ENCODE results near the gene ARID1B.

DNA sequence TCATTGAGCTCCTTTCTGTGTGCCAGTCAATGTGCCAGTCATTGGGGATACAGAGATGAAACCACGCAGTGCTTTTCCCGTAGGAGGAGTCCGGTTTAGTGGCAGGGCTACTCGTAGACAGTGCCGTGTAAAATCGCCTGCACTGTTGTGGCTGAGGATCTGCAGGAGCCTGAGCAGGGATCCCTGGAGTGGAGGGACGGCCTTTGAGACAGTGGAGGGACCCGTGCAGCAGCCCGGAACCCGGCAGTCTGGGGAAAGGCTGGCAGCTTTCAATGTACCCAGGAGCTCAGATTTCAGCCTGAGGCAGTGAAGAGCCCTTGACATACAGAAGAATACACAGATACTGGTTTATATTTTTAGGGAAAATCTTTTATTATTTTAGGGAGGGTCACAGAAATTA, 203.3 kb downstream of the ARID1B start:
- TF ChIP-seq, protein P1, sequence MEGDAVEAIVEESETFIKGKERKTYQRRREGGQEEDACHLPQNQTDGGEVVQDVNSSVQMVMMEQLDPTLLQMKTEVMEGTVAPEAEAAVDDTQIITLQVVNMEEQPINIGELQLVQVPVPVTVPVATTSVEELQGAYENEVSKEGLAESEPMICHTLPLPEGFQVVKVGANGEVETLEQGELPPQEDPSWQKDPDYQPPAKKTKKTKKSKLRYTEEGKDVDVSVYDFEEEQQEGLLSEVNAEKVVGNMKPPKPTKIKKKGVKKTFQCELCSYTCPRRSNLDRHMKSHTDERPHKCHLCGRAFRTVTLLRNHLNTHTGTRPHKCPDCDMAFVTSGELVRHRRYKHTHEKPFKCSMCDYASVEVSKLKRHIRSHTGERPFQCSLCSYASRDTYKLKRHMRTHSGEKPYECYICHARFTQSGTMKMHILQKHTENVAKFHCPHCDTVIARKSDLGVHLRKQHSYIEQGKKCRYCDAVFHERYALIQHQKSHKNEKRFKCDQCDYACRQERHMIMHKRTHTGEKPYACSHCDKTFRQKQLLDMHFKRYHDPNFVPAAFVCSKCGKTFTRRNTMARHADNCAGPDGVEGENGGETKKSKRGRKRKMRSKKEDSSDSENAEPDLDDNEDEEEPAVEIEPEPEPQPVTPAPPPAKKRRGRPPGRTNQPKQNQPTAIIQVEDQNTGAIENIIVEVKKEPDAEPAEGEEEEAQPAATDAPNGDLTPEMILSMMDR (conservative IDR thresholded peaks at IDR 0.05): no peak
- no peak for TF ChIP-seq ZFX (IDR thresholded peaks at IDR 0.05)
